Mammary microvascular endothelial cell (primary cell): ENCODE results near the gene ASB12. TPM values are rescaled to one million over a fixed set of nuclear protein-coding genes. Genes with fewer than 3 reads are reported as not detected.

Experiments used
- total RNA-seq: library from RNA; depleted of rRNA; stranded (reverse); fragments of >200 nt; gene quantifications from 2 replicates; pipeline ENCODE4 v1.2.3, GENCODE V29; 2015

The ASB12 gene
- total RNA-seq, result not detected in 2 replicates

DNA sequence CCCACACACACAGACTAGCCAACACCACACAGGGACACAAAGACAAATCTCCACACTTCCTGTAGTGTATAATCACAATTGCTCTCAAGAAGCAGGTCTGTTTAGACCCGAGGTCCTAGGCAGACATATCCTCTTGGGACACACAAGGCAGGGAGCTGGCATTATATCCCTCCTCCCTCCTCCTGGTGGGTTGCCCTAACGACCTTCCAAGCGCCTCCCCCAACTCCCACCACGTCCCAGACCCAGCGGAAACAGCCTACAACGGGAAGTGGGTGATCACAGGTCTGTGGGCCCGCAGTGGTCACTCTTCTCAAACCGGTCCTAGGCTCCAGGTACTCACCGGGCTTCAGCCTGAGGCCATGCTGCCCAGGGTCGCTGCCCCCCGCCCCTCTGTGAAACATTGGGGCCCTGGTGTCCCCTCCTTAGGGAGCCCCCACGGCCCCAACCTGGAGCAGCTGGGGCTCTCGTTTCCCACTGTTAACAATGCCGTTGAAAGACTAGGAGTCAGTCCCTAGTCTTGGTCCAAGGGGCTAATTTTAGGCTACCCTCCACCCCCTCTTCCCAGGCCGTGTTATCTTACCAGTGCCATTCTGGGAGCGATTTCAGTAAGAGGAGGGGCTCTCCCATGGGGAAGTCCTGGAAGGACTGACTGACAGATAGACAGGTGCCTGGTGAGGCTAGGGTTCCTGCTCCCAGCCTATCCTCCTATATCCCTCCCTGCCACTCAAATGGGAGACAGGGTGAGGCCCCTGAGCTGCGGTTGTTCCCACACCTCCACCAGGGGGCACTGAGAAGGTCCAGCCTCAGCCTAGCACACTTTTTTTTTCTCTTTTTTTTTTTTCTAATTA is at the start of gene ASB12:
Gene ASB12 (minus strand): TSS at position 485 of the 848 bp plus-strand sequence. CDS start 4,957 bp downstream, outside the sequence.

DNA sequence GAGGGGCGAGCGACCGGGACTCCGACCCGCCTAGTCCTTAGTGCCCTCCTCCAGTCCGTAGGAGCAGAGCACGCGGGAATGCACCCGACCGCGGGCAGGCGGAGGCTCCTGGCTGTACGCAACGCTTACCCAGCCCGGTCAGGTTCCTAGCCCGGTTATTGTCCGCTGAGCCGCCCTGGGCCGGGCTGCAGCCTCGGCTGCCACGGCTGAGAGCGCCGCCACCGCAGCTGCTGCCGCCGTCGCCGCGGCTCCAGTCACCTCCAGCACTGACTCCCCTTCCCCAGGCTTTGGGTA is 25.0 kb downstream of the ASB12 start, which contains the start of gene AMER1:
Gene AMER1 (minus strand): TSS at position 268 of the 294 bp plus-strand sequence. CDS start 12,422 bp downstream, outside the sequence.

Other genes with a start within 250 kb of the ASB12 start
- gene AMER1, start 24.9 kb downstream of the ASB12 start, total RNA-seq, result 1.2 and 1.4 TPM in 2 replicates
- gene MTMR8, start 164.8 kb upstream of the ASB12 start, total RNA-seq, result 0.05 and 1.3 TPM in 2 replicates